Liver (tissue), 9 donors: ENCODE results near the gene SIK3. TPM values are rescaled to one million over a fixed set of nuclear protein-coding genes. Genes with fewer than 3 reads are reported as not detected.

ENCODE experiments used
- DNase-seq: peaks from one replicate; pipeline ENCODE4 v3.0.0-alpha.2; 2017; ENCODE audit warnings: low spot score
- H3K27ac ChIP-seq, 2 donors: one replicate each; pipeline ENCODE4 v1.7.0; 2013; ENCODE audit warnings: inconsistent platforms in 2 of 2, low read length in 2 of 2, control low read depth in 1 of 2, low read depth in 1 of 2, mild to moderate bottlenecking in 1 of 2
- H3K27me3 ChIP-seq, 4 donors: one replicate each; pipeline versions ENCODE4 v1.6.1 to v1.7.0; 2013; ENCODE audit warnings: low read length in 3 of 4, inconsistent platforms in 1 of 4, mild to moderate bottlenecking in 1 of 4, moderate library complexity in 1 of 4; ENCODE audit not compliant: control insufficient read depth in 4 of 4, insufficient read depth in 4 of 4
- H3K36me3 ChIP-seq, 4 donors: one replicate each; pipeline versions ENCODE4 v1.6.1 to v1.7.0; 2013; ENCODE audit warnings: low read length in 3 of 4, mild to moderate bottlenecking in 3 of 4, low read depth in 1 of 4, moderate library complexity in 1 of 4; ENCODE audit not compliant: control insufficient read depth in 4 of 4, insufficient read depth in 3 of 4
- H3K4me1 ChIP-seq, 4 donors: one replicate each; pipeline versions ENCODE4 v1.6.1 to v1.7.0; 2013; ENCODE audit warnings: low read length in 3 of 4, mild to moderate bottlenecking in 3 of 4, moderate library complexity in 1 of 4; ENCODE audit not compliant: control insufficient read depth in 4 of 4, insufficient read depth in 4 of 4
- H3K4me3 ChIP-seq, 3 donors: one replicate each; pipeline versions ENCODE4 v1.6.1 to v1.7.0; 2013; ENCODE audit warnings: low read length in 3 of 3, control low read depth in 1 of 3, low read depth in 1 of 3, mild to moderate bottlenecking in 1 of 3
- H3K9ac ChIP-seq, 2 donors: one replicate each; pipeline ENCODE4 v1.7.0; 2013; ENCODE audit warnings: low read length in 2 of 2, mild to moderate bottlenecking in 2 of 2, moderate library complexity in 2 of 2, control low read depth in 1 of 2, low read depth in 1 of 2
- H3K9me3 ChIP-seq, 4 donors: one replicate each; pipeline versions ENCODE4 v1.6.1 to v1.7.0; 2013; ENCODE audit warnings: low read length in 3 of 4; ENCODE audit not compliant: control insufficient read depth in 4 of 4
- EGR1 ChIP-seq, 2 donors: IDR thresholded peaks; 2 replicates each; pipeline ENCODE4 v1.6.1; 2016 to 2018; ENCODE audit warnings: antibody characterized with exemption in 2 of 2, low read depth in 2 of 2
- FOXA1 ChIP-seq: IDR thresholded peaks from 2 replicates; pipeline ENCODE4 v1.6.1; 2016; ENCODE audit warnings: antibody characterized with exemption
- FOXA2 ChIP-seq: IDR thresholded peaks from 2 replicates; pipeline ENCODE4 v1.6.1; 2016; ENCODE audit warnings: antibody characterized with exemption
- GABPA ChIP-seq, 2 donors: IDR thresholded peaks in 1 of 2; conservative IDR thresholded peaks in 1 of 2; 2 replicates each; pipeline ENCODE4 v1.6.1; 2016; ENCODE audit warnings: antibody characterized with exemption in 2 of 2, mild to moderate bottlenecking in 1 of 2, moderate library complexity in 1 of 2
- HNF4A ChIP-seq, 2 donors: conservative IDR thresholded peaks; 2 replicates each; pipeline ENCODE4 v1.6.1; 2016; ENCODE audit warnings: antibody characterized with exemption in 2 of 2, mild to moderate bottlenecking in 2 of 2
- HNF4G ChIP-seq: IDR thresholded peaks from 2 replicates; pipeline ENCODE4 v1.6.1; 2016; ENCODE audit warnings: antibody characterized with exemption
- JUND ChIP-seq, 2 donors: IDR thresholded peaks; 2 replicates each; pipeline ENCODE4 v1.6.1; 2016; ENCODE audit warnings: antibody characterized with exemption in 2 of 2
- NR2F2 ChIP-seq: IDR thresholded peaks from 2 replicates; pipeline ENCODE4 v1.6.1; 2016; ENCODE audit warnings: antibody characterized with exemption
- RAD21 ChIP-seq, 2 donors: IDR thresholded peaks; 2 replicates each; pipeline ENCODE4 v1.6.1; 2016; ENCODE audit warnings: antibody characterized with exemption in 2 of 2, mild to moderate bottlenecking in 2 of 2
- RXRA ChIP-seq, 2 donors: IDR thresholded peaks; 2 replicates each; pipeline ENCODE4 v1.6.1; 2017 to 2018; ENCODE audit warnings: antibody characterized with exemption in 2 of 2, mild to moderate bottlenecking in 1 of 2
- SP1 ChIP-seq: IDR thresholded peaks from 2 replicates; pipeline ENCODE4 v1.6.1; 2018; ENCODE audit warnings: antibody characterized with exemption, mild to moderate bottlenecking
- TAF1 ChIP-seq: conservative IDR thresholded peaks from 2 replicates; pipeline ENCODE4 v1.6.1; 2016; ENCODE audit warnings: antibody characterized with exemption, mild to moderate bottlenecking
- YY1 ChIP-seq: IDR thresholded peaks from 2 replicates; pipeline ENCODE4 v1.6.1; 2016; ENCODE audit warnings: antibody characterized with exemption, mild to moderate bottlenecking
- WGBS: extraction: QIAGEN DNeasy Blood & Tissue Kit; methylation state at CpG from one replicate; pipeline ENCODE4 v1.1.7; 2013; 5-methylcytosine and 5-hydroxymethylcytosine counted together
- polyA plus RNA-seq, 2 donors: library from polyadenylated mRNA; stranded (reverse) in 1 of 2; unstranded in 1 of 2; fragments of 200-250 nt in 1 of 2; fragments of >200 nt in 1 of 2; fragmentation: Nextera tagmentation in 1 of 2; extraction: Ambion mirVana in 1 of 2; gene quantifications; one replicate each; pipeline versions ENCODE4 v1.2.1 to v1.2.3, GENCODE V29; 2013 to 2015
- total RNA-seq, 2 donors: library from RNA; depleted of rRNA; stranded (reverse); fragments of >200 nt; gene quantifications; one replicate each; pipeline ENCODE4 v1.2.3, GENCODE V29; 2014
- TF ChIP-seq, protein P1 (sequence below): fragments of 150-350 bp; IDR thresholded peaks from 2 replicates; pipeline ENCODE4 v1.5.1; 2017; ENCODE audit warnings: improper control_type of control experiment, low read depth, low read length; ENCODE audit not compliant: missing input control
- TF ChIP-seq, protein P2 (sequence below): IDR thresholded peaks from 2 replicates; pipeline ENCODE4 v1.6.1; 2016; ENCODE audit warnings: antibody characterized with exemption
- TF ChIP-seq, protein P3 (sequence below): IDR thresholded peaks from 2 replicates; pipeline ENCODE4 v1.6.1; 2016; ENCODE audit warnings: antibody characterized with exemption, mild to moderate bottlenecking
- TF ChIP-seq, protein P4 (sequence below): IDR thresholded peaks from 2 replicates; pipeline ENCODE4 v1.6.1; 2016; ENCODE audit warnings: antibody characterized with exemption
- TF ChIP-seq, protein P5 (sequence below): IDR thresholded peaks from 2 replicates; pipeline ENCODE4 v1.6.1; 2016; ENCODE audit warnings: antibody characterized with exemption
- donor health status: healthy.
- donor health status: healthy.
- donor health status: healthy.
- donor health status: healthy.
- donor health status: healthy.

Gene SIK3
- total and polyA plus RNA-seq, 4 donors: 6.9 to 52.4 (median 14.4) TPM

DNA sequence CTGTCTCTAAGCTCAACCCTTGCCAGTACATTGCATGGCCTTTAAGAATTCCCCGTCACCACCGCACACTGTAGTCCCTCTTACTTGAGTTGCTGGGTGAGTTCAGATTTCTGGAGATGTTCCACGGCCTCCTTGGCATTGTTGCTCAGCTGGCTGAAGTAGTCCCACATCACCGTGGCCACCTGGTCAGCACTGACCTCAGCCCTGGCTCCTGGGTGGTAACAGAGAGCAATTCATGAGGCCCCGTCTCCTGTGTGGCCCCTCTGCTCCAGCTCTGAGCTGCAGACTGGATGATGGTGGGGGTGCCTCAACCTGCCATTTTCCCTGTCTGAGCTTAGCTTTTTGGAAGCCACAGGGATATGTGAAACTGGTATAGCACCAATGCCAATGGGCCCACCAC, 275.7 kb downstream of the SIK3 start:
- no peak for TF ChIP-seq TAF1
- TF ChIP-seq, protein P1, sequence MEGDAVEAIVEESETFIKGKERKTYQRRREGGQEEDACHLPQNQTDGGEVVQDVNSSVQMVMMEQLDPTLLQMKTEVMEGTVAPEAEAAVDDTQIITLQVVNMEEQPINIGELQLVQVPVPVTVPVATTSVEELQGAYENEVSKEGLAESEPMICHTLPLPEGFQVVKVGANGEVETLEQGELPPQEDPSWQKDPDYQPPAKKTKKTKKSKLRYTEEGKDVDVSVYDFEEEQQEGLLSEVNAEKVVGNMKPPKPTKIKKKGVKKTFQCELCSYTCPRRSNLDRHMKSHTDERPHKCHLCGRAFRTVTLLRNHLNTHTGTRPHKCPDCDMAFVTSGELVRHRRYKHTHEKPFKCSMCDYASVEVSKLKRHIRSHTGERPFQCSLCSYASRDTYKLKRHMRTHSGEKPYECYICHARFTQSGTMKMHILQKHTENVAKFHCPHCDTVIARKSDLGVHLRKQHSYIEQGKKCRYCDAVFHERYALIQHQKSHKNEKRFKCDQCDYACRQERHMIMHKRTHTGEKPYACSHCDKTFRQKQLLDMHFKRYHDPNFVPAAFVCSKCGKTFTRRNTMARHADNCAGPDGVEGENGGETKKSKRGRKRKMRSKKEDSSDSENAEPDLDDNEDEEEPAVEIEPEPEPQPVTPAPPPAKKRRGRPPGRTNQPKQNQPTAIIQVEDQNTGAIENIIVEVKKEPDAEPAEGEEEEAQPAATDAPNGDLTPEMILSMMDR: no peak
- H3K4me1 ChIP-seq: peaks cover 15 to 28% (median 23%) of the 10 kb centered on the region in 4 donors
- H3K4me3 ChIP-seq: no peak overlapping the region
- H3K9ac ChIP-seq: no peak overlapping the region
- no peaks in the 10 kb centered on the region for H3K27me3 ChIP-seq
- H3K27ac ChIP-seq: no peak overlapping the region
- no peaks in the 10 kb centered on the region for H3K36me3 ChIP-seq
- WGBS: 66% methylated on average over 5 of the region's 5 CpGs
- no peak for DNase-seq
- H3K9me3 ChIP-seq: no peaks in the 10 kb centered on the region

DNA sequence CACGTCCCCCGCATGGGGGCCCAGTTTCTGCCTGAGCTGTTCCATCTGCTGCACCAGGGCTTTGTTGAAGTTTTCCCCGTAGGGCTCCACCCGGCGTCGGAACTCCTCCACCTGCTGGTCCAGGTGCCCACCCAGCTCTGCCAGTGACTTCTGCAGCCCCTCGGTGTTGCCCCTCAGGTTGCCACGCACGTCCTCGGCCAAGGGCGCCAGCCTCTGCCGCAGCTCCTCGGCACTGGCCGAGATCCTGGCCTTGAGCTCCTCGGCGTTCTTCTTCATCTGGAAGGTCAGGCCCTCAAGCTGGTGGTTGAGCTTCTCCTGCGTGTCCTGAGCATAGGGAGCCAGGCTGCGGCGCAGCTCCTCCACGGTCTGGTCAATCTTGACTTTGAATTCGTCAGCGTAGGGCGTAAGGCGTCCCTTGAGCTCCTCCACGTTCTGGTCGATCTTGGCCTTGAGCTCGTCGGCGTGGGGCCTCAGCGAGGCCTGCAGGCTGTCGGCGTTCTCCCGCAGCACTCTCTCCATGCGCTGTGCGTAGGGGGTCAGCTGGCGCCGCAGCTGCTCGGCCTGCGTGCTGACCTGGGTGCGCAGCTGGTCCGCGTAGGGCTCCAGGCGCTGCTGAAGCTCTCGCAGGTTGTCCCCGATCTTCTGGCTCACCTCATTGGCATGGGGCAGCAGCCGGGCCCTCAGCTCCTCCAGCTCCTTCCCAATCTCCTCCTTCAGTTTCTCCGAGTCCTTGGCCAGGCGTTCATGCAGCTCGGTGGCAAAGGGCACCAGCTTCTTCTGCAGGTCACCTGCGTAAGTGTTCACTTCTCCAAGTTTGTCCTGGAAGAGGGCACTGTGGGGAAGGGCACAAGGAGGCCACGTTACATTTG, 276.9 kb downstream of the SIK3 start:
- no peaks in the 10 kb centered on the region for H3K36me3 ChIP-seq
- H3K9ac ChIP-seq: no peak overlapping the region
- no peak overlapping the region for H3K27ac ChIP-seq
- TF ChIP-seq JUND (IDR thresholded peaks at IDR 0.05): no peak
- no peak for TF ChIP-seq NR2F2
- TF ChIP-seq SP1: no peak
- TF ChIP-seq, protein P2, sequence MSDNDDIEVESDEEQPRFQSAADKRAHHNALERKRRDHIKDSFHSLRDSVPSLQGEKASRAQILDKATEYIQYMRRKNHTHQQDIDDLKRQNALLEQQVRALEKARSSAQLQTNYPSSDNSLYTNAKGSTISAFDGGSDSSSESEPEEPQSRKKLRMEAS: no peak
- TF ChIP-seq HNF4G: no peak
- TF ChIP-seq RXRA (IDR thresholded peaks at IDR 0.05): no peak
- TF ChIP-seq RAD21 (IDR thresholded peaks at IDR 0.05): no peak
- TF ChIP-seq YY1: no peak
- TF ChIP-seq, protein P3, sequence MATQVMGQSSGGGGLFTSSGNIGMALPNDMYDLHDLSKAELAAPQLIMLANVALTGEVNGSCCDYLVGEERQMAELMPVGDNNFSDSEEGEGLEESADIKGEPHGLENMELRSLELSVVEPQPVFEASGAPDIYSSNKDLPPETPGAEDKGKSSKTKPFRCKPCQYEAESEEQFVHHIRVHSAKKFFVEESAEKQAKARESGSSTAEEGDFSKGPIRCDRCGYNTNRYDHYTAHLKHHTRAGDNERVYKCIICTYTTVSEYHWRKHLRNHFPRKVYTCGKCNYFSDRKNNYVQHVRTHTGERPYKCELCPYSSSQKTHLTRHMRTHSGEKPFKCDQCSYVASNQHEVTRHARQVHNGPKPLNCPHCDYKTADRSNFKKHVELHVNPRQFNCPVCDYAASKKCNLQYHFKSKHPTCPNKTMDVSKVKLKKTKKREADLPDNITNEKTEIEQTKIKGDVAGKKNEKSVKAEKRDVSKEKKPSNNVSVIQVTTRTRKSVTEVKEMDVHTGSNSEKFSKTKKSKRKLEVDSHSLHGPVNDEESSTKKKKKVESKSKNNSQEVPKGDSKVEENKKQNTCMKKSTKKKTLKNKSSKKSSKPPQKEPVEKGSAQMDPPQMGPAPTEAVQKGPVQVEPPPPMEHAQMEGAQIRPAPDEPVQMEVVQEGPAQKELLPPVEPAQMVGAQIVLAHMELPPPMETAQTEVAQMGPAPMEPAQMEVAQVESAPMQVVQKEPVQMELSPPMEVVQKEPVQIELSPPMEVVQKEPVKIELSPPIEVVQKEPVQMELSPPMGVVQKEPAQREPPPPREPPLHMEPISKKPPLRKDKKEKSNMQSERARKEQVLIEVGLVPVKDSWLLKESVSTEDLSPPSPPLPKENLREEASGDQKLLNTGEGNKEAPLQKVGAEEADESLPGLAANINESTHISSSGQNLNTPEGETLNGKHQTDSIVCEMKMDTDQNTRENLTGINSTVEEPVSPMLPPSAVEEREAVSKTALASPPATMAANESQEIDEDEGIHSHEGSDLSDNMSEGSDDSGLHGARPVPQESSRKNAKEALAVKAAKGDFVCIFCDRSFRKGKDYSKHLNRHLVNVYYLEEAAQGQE: no peak
- TF ChIP-seq, protein P4, sequence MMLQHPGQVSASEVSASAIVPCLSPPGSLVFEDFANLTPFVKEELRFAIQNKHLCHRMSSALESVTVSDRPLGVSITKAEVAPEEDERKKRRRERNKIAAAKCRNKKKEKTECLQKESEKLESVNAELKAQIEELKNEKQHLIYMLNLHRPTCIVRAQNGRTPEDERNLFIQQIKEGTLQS: no peak
- TF ChIP-seq, protein P5, sequence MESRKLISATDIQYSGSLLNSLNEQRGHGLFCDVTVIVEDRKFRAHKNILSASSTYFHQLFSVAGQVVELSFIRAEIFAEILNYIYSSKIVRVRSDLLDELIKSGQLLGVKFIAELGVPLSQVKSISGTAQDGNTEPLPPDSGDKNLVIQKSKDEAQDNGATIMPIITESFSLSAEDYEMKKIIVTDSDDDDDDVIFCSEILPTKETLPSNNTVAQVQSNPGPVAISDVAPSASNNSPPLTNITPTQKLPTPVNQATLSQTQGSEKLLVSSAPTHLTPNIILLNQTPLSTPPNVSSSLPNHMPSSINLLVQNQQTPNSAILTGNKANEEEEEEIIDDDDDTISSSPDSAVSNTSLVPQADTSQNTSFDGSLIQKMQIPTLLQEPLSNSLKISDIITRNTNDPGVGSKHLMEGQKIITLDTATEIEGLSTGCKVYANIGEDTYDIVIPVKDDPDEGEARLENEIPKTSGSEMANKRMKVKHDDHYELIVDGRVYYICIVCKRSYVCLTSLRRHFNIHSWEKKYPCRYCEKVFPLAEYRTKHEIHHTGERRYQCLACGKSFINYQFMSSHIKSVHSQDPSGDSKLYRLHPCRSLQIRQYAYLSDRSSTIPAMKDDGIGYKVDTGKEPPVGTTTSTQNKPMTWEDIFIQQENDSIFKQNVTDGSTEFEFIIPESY: no peak
- no peak for TF ChIP-seq TAF1
- no peak for TF ChIP-seq FOXA1
- TF ChIP-seq GABPA (IDR thresholded peaks at IDR 0.05 in 1 of 2, conservative IDR thresholded peaks at IDR 0.05 in 1 of 2): no peak
- TF ChIP-seq, protein P1: no peak
- TF ChIP-seq EGR1 (IDR thresholded peaks at IDR 0.05; ENCODE audit: low read depth in 2 of 2): no peak
- TF ChIP-seq FOXA2: no peak
- TF ChIP-seq HNF4A (conservative IDR thresholded peaks at IDR 0.05): no peak
- 96% methylated on average over 51 of the region's 51 CpGs for WGBS
- no peaks in the 10 kb centered on the region for H3K27me3 ChIP-seq
- H3K9me3 ChIP-seq: no peaks in the 10 kb centered on the region
- H3K4me1 ChIP-seq: peaks cover 7 to 21% (median 14%) of the 10 kb centered on the region in 4 donors
- DNase-seq: no peak
- no peak overlapping the region for H3K4me3 ChIP-seq
